NOMO-1 treated with DMSO at 0.1 percent for 48 hours (cell line): Measurements from ENCODE around the gene SLFN11.
A peak's percentile ranks its signal among the peaks of the same experiment; 100 is the strongest.
"Not testable (repeated sequence)": the region's sequence is repeated elsewhere in the genome, so short reads cannot be mapped to it uniquely, and the experiment has no call there.

ENCODE experiments used
- DNase-seq: peaks from one replicate; lab custom pipeline; 2025; ENCODE audit not compliant: unreplicated experiment; lab: John Stamatoyannopoulos, UW

Gene SLFN11

DNA sequence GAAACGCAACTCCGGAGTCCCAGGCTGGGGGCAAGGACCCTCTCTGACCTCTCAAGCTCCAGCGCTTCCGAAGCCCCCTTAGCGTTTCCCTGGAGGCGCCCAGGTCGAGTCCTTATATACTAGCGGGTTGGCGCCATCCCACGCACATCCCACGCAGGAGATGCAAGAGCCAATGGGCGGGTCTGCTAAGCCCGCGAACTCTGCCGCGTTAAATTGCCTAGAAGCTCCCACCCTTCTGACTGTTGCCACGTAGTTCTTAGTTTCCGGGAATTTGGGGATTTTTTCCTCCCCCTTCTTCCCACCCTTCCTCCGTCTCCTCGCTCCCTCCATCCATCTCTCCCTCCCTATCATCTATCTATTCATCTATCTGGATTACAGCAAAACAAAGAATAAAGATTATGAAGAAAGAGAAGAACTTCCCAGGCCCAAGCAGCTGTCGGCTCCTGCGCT is at the start of gene SLFN11:
Gene SLFN11 (minus strand): TSS at position 88 of the 450 bp plus-strand sequence. CDS start 9,814 bp downstream, outside the sequence.
- peak; percentile 78 for DNase-seq

- not testable (repeated sequence) for DNase-seq
Measured at GRCh38 chr17:35421069-35421468, 47.6 kb upstream of the SLFN11 start.

DNA sequence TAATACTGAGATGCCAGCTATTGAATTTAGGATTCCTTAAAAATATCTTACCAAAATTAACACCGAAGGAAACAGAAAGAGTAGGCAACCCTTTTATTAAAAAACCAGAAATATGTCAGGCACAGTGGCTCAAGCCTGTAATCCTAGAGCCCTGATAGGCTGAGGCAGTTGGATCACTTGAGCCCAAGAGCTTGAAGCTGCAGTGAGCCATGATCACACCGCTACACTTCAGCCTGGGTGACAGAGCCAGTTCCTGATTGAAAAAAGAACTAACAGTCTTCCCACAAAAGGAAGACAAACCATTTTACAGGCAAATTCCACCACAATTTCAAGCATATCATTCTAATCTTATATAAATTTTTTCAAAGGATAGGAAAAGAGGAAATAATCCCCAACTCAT is 43.2 kb upstream of the SLFN11 start:
- DNase-seq, result no peak

GRCh38 chr17:35414707-35415106 is 41.3 kb upstream of the SLFN11 start:
- DNase-seq, result not testable (repeated sequence)

DNA sequence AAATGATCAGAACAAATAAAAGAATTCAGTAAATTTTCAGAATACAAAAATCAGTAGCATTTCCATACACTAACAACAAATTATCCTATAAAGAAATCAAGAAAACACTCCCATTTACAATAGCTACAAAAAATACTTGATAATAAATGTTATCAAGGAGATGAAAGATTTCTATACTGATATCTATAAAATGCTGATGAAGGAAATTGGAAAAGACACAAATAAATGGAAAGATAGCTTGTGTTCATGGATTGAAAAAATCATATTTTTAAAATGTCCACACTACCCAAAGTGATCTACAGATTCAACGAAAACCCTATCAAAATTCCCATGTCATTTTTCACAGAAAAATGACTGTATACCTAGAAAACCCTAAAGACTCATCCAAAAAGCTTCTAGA is 40.8 kb upstream of the SLFN11 start:
- DNase-seq, result no peak

DNA sequence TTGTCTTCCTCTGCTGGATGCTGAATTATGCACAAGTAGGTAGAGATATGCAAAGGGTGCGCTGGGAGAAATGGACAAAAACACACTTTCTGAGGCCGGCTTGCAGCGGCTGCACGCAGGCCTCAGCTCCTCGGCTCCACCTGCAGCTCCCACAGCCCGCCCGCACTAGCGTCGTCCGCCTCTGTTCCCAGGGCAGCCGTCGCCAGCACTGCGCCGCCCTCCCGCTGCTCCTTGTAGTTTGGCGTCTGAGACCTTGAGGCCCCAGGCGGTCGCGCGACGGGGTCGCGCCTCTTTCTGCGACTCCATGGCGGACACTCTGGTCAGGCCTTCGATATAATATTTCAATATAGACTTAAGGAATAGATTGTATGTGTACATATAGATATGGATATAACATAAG is 34.1 kb upstream of the SLFN11 start:
- DNase-seq, result no peak

DNA sequence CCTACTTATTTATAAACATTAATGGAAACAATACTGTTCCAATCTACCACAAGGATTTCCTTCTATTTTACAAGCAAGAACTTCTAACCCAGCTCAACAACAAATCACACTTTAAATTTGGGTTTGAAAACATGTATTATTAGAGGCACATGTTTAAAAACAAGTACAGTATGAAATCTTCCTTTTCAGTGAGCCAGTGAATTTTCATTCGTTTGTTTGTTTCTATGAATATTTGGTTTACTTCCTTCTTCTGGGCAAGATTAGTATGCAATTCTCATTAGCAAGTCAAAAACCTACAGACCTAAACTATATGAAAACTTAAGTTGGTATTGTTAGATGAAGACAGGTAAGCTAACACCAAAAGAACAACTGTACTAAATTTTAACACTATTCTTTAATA is 33.1 kb upstream of the SLFN11 start:
- DNase-seq, result no peak

DNA sequence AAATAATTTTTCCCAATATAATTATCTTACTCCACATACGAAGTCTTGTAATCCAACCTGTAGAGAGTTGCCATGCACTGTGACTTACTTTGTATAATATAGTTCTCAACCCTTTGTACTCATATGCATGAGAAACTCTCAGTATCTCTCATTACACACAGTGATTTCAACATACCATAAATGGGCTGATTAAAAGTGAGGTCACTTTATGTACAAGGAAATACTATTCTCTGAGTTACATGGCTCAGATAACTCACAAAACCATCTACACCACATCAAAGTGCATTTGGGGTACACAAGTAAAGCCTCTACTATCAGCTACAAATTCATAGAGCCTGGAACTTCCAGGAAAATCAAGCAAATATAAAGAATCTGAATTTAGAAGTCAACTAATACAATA is 30.9 kb upstream of the SLFN11 start:
- no peak for DNase-seq

- peak; percentile 25 for DNase-seq
Measured at GRCh38 chr17:35393783-35394182, 20.4 kb upstream of the SLFN11 start.

DNA sequence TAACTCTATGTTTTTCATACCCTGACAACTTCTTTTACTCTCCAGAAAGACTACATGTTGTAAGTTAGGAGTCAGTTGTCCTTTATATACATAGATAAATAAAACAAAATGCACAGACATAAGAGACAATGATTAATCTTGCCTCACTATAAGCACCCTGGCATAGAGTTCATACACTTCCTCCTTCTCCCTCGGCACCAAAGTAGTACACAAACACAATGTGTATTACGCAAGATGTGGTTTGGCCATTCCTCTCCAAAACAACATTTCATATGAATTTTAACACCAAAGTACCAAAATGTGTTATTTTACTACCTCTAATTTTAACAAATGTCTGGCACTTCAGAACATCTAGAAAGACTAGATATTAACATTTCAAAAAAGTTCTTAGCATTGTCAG is 17.2 kb upstream of the SLFN11 start:
- peak; percentile 84 for DNase-seq

- DNase-seq, result no peak
Measured at GRCh38 chr17:35390156-35390555, 16.7 kb upstream of the SLFN11 start.

- no peak for DNase-seq
Measured at GRCh38 chr17:35387496-35387895, 14.1 kb upstream of the SLFN11 start.

DNA sequence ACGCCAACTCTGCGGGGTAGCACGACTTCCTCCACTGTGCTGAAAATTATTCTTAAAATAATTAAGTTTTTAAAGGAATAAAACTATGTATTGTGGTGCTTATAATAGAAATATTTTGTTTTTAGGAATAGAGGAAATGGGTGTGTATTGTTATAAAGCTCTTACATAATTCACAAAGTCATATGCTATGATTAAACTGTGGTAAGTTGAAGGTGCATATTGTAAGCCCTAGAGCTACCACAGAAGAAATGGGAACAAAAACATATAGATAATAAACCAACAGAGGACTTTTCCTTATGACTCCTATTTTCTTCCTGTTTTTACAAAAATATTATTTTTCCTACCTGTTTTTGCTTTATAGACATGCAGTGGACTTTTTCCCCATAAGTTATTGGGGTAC is 4.3 kb upstream of the SLFN11 start:
- DNase-seq, result peak; percentile 33

GRCh38 chr17:35377068-35377467 is 3.6 kb upstream of the SLFN11 start:
- no peak for DNase-seq

GRCh38 chr17:35376245-35376644 is 2.8 kb upstream of the SLFN11 start:
- DNase-seq, result peak; percentile 57

DNA sequence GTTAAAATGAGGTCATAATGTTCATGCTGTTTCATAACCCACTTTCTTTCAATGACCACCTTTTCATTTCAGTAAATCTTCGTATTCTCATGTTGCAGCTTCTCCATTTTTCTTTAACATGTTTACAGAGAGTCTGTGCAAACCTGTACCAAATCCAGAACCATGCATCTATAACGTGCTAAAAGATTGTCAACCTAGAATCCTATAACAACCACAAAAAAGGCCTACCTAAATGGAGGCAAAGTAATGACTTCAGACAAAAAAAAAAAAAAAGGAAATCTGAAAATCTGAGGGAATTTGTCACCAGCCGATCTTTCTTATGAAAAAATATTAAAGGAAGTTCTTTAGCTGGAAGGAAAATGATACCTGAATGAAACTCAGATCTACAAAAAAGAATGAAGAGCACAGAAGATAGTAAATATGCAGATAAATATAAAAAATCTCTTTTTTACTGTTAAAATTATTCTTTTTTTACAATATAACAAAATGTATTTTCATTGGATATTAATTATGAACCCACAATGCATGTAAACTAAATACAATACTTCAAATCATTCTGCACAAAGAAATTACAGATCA is 1.4 kb upstream of the SLFN11 start:
- no peak for DNase-seq

DNA sequence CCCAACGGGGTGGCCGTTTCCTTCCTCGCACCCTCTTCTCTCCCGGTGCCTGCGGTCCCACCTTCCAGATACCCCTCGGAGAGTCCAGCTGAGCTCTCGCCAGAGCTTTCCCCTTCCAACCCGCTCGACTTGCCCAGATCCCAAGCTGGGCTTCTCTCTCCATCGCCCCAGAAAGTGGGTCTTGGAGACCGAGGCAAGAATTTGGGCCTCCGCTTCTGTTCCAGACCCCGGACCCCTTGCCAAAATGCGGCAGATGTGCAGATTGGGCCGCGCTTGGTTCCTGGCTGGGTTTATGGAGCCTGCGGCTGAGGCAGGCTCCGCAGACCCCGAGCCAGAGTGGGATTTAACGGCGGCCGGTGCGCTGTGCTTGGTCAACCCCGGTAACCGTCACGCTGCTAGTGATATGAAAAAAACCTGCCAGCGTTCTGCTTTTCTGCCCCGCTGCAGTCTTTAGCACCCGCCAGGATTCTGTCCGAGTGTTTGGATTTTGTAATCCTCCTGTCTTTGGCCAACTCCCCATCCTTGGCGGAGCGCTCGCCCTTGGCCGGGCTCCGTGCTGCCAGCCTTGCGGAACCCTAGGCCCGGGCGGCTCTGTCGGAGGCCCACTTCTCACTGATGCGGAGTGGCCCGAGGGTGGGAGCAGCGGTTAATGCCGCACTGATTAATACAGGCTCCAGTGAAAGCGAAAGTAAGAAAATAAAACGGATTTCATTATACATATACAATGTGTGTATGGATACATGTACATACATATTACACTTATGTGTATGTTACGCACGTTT is 754 bp upstream of the SLFN11 start:
- DNase-seq, result peak; percentile 65

- DNase-seq, result peak; percentile 37
Measured at GRCh38 chr17:35372846-35373533, 431 bp downstream of the SLFN11 start.

DNA sequence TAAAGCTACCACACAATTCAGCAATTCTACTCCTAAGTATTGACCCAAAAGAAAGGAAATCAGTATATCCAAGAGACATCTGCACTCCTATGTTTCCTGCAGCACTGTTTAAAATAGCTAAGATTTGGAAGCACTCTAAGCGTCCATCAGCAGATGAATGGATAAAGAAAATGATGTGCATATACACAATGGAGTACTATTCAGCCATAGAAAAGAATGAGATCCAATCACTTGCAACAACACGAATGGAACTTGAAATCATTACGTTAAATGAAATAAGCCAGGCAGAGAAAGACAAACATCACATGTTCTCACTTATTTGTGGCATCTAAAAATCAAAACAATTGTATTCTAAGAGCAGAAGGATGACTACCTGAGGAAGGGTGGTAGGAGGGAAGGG is 1.5 kb downstream of the SLFN11 start:
- DNase-seq, result no peak

- DNase-seq, result peak; percentile 97
Measured at GRCh38 chr17:35368081-35368830, 5.2 kb downstream of the SLFN11 start.

GRCh38 chr17:35361027-35361426 is 12.4 kb downstream of the SLFN11 start:
- no peak for DNase-seq
